SK-N-MC (cell line): ENCODE measurements around the gene YKT6.
"Not testable (repeated sequence)": the region's sequence is repeated elsewhere in the genome, so short reads cannot be mapped to it uniquely, and the experiment has no call there.

Experiments
- DNase-seq: peaks from one replicate; pipeline ENCODE4 v3.0.0-alpha.2; 2011; ENCODE audit warnings: low read depth, low spot score
- H3K27ac ChIP-seq: fragments of 200-600 bp; sonication (generic); 2 replicates; pipeline ENCODE4 v1.5.1; 2016; ENCODE audit warnings: mixed run types
- H3K36me3 ChIP-seq: fragments of 200-600 bp; sonication (generic); 2 replicates; pipeline ENCODE4 v1.6.1; 2017; ENCODE audit warnings: antibody characterized with exemption, low read length, mixed read lengths; ENCODE audit not compliant: insufficient read depth
- H3K4me3 ChIP-seq: fragments of 200-600 bp; sonication (generic); 2 replicates; pipeline ENCODE4 v1.5.1; 2016
- H3K9ac ChIP-seq: fragments of 200-600 bp; sonication (generic); 2 replicates; pipeline ENCODE4 v1.8.0; 2017; ENCODE audit warnings: mixed run types, mixed read lengths; ENCODE audit not compliant: insufficient read length
- H3K9me3 ChIP-seq: fragments of 200-600 bp; sonication (generic); 2 replicates; pipeline ENCODE4 v1.6.1; 2017; ENCODE audit warnings: low read depth, mild to moderate bottlenecking, antibody characterized with exemption, low read length, moderate library complexity, mixed read lengths
- EZH2 ChIP-seq: fragments of 200-600 bp; sonication (generic); IDR thresholded peaks from one replicate; pipeline ENCODE4 v1.6.1; 2017; ENCODE audit warnings: antibody characterized with exemption
- FOXP2 ChIP-seq: optimal IDR thresholded peaks from 2 replicates; pipeline ENCODE3; 2011; ENCODE audit warnings: mild to moderate bottlenecking, moderate library complexity; ENCODE audit not compliant: insufficient read depth; ENCODE audit errors: extremely low read length, control extremely low read depth
- POLR2AphosphoS5 ChIP-seq: IDR thresholded peaks from 2 replicates; pipeline ENCODE4 v1.6.1; 2012; ENCODE audit warnings: mild to moderate bottlenecking, low read depth, low read length, borderline replicate concordance

The YKT6 gene

GRCh38 chr7:44194562-44195145, 6.1 kb upstream of the YKT6 start:
- H3K36me3 ChIP-seq: no peaks in the 10 kb centered on the region
- TF ChIP-seq EZH2: no peak
- H3K4me3 ChIP-seq: no peak overlapping the region
- no peak for DNase-seq
- H3K9me3 ChIP-seq: no peaks in the 10 kb centered on the region
- no peak overlapping the region for H3K9ac ChIP-seq
- H3K27ac ChIP-seq: no peak overlapping the region

- H3K9me3 ChIP-seq: no peaks in the 10 kb centered on the region
- no peak overlapping the region for H3K9ac ChIP-seq
- H3K4me3 ChIP-seq: no peak overlapping the region
- no peak for DNase-seq
- TF ChIP-seq POLR2AphosphoS5: no peak
- TF ChIP-seq EZH2: no peak
- no peak for TF ChIP-seq FOXP2
- no peaks in the 10 kb centered on the region for H3K36me3 ChIP-seq
- no peak overlapping the region for H3K27ac ChIP-seq
Observed at GRCh38 chr7:44195889-44196288, 4.9 kb upstream of the YKT6 start.

GRCh38 chr7:44196450-44196872, 4.3 kb upstream of the YKT6 start:
- Histone ChIP-seq H3K9ac (no peak overlapping the region), H3K9me3 (no peaks in the 10 kb centered on the region), H3K4me3 (no peak overlapping the region), H3K27ac (no peak overlapping the region), H3K36me3 (no peaks in the 10 kb centered on the region)
- no peak for TF ChIP-seq FOXP2
- TF ChIP-seq POLR2AphosphoS5: no peak
- no peak for TF ChIP-seq EZH2
- peak; percentile 5 for DNase-seq

- no peak for TF ChIP-seq FOXP2
- TF ChIP-seq POLR2AphosphoS5: no peak
- TF ChIP-seq EZH2: no peak
- DNase-seq: no peak
Observed at GRCh38 chr7:44197474-44197873, 3.3 kb upstream of the YKT6 start.

GRCh38 chr7:44200163-44200562, 615 bp upstream of the YKT6 start:
- not testable (repeated sequence) for H3K27ac ChIP-seq, H3K4me3 ChIP-seq, H3K9me3 ChIP-seq, DNase-seq, H3K9ac ChIP-seq
- peaks cover 13% of the 10 kb centered on the region for H3K36me3 ChIP-seq

More at GRCh38 chr7:44197474-44197873, 3.3 kb upstream of the YKT6 start:
- H3K9ac ChIP-seq: no peak overlapping the region
- H3K4me3 ChIP-seq: no peak overlapping the region
- no peak overlapping the region for H3K27ac ChIP-seq
- no peaks in the 10 kb centered on the region for H3K9me3 ChIP-seq
- H3K36me3 ChIP-seq: peaks cover under 1% of the 10 kb centered on the region; the same call in 1 of the 2 replicates

GRCh38 chr7:44201813-44202212, 1.0 kb downstream of the YKT6 start:
- Histone ChIP-seq H3K9me3 (no peaks in the 10 kb centered on the region), H3K9ac (peak overlapping the region; percentile 91), H3K27ac (no peak overlapping the region), H3K4me3 (peak overlapping the region; percentile 96), H3K36me3 (peaks cover 30% of the 10 kb centered on the region)
- TF ChIP-seq EZH2 (no peak), POLR2AphosphoS5 (no peak), FOXP2 (no peak)
- no peak for DNase-seq

GRCh38 chr7:44206008-44206407, 5.2 kb downstream of the YKT6 start:
- no peak overlapping the region for H3K4me3 ChIP-seq
- H3K9me3 ChIP-seq: no peaks in the 10 kb centered on the region
- H3K36me3 ChIP-seq: peaks cover 66% of the 10 kb centered on the region
- DNase-seq: no peak
- H3K9ac ChIP-seq: no peak overlapping the region
- TF ChIP-seq POLR2AphosphoS5 (no peak), FOXP2 (no peak), EZH2 (no peak)
- no peak overlapping the region for H3K27ac ChIP-seq

GRCh38 chr7:44208085-44208484, 7.3 kb downstream of the YKT6 start:
- no peak for TF ChIP-seq EZH2
- TF ChIP-seq POLR2AphosphoS5: no peak
- TF ChIP-seq FOXP2: no peak
- no peak for DNase-seq
- Histone ChIP-seq H3K4me3 (no peak overlapping the region), H3K9ac (no peak overlapping the region), H3K27ac (no peak overlapping the region), H3K36me3 (peaks cover 70% of the 10 kb centered on the region), H3K9me3 (no peaks in the 10 kb centered on the region)

GRCh38 chr7:44210107-44210506, 9.3 kb downstream of the YKT6 start:
- Histone ChIP-seq H3K4me3 (no peak overlapping the region), H3K9me3 (no peaks in the 10 kb centered on the region), H3K9ac (no peak overlapping the region), H3K36me3 (peaks cover 62% of the 10 kb centered on the region), H3K27ac (no peak overlapping the region)
- no peak for DNase-seq
- TF ChIP-seq POLR2AphosphoS5 (no peak), EZH2 (no peak), FOXP2 (no peak)
